ENCODE results near the gene IWS1.
"Not testable (repeated sequence)": the region's sequence is repeated elsewhere in the genome, so short reads cannot be mapped to it uniquely, and the experiment has no call there.

Gene IWS1

DNA sequence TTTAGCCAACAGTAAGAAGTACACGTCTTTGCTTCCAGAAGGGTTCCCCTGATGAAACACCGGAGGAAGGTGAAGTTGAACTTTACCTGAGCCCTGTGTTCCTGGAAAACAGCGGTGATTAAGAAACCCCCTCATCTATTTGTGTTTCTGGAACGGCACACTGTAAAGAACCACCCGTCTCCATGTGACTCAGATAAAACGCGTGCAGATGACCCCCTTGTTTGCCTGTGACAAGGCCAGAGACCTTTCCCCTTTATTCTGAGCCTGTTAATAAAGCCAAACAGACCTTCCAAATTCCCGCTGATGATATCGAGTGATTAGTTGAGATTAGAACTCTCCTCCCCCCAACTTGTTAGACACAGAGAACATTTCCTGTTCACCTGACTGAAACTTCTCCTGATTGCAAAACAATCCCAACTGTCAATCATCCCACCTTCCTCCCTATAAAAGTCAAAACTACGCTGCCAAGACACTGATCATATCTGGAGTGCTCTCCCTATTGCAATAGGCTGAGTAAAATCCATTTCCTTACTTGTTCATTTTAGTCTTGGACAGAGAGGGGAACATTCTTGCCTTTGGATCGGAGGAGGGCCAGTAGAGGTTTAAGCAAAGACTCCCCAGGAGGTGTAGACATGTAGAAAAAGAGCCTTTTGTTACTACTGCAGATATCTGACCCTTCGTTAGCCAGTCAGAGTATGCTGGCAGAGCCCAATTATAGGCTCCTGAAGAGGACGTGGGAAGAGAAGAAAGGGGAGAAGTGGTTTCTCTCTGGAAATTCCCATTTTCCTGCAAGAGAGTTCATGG is 914 bp upstream of the IWS1 start:
- no peak for DNase-seq (ENCODE audit: low read depth)

DNA sequence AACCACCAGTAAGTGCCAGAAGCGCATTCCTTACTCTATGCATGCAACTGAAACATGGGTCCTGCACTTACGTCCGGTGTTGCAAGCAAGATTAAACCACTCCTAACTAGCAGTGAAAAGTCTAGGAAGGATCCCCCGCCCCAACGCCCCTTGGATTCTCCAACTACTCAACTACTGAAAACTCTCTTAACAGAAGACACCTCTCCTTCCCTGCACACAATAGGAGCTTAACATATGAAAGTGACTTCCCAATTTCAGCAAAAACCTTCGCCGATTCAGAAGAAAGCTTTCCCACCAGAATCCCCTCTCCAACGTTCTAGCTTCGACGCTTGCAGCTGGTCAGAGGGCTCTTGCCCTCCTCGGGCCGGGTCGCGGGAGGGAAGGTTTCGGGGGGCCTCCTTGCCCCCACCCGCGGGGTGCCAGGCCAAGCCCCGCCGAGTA is 578 bp downstream of the IWS1 start:
- DNase-seq (ENCODE audit: low read depth): no peak

DNA sequence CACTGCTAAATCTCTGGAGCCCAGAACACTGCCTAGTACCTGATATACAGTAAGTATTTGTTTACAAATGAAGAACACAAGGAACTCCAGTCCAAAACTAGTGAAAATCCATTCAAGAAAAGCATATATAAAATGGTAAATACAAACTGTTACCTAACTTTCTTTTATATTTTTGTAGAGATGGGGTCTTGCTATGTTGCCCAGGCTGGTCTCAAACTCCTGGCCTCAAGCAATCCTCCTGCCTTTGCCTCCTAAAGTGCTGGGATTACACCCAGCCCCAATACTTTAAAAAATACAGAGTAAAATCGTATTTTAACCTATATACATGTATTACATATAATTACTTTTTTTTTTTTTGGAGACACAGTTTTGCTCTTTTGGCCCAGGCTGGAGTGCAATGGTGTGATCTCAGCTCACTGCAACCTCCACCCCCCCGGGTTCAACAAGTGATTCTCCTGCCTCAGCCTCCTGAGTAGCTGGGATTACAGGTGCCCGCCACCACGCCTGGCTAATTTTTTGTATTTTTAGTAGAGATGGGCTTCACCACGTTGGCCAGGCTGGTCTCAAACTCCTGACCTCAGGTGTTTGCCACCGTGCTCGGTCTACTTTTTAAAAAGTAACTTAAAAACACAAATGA is 2.0 kb downstream of the IWS1 start:
- not testable (repeated sequence) for DNase-seq (ENCODE audit: low read depth)

DNA sequence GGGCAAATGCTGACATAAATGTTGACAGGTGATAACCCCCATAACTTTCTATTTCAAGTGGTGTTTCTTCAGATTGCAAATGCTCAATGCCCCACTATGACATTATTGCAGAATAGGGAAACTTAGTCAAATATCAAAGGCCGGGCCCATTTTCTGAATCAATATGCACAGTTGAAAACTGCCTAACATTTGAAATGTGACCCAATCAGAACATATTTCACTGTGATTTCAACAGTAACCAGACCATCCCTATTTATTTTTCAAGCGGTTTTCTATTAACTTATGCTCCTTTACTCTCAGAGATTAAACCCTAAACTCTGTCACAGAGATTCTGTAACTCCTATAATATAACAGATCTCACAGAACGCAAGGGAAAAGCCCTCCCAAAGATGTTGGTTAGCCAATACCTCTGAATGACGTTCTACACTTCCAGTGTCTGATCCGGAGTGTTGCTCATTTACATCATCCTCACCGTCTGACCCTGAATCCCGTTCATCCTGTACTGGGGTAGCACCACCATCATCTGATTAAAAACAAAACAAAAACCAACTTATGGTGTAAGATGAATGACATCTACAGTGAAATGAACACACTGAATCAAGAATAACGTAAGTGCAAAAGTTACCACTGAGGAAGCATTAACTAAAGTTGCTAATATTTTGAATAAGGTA is 2.9 kb downstream of the IWS1 start:
- DNase-seq (ENCODE audit: low read depth): no peak

DNA sequence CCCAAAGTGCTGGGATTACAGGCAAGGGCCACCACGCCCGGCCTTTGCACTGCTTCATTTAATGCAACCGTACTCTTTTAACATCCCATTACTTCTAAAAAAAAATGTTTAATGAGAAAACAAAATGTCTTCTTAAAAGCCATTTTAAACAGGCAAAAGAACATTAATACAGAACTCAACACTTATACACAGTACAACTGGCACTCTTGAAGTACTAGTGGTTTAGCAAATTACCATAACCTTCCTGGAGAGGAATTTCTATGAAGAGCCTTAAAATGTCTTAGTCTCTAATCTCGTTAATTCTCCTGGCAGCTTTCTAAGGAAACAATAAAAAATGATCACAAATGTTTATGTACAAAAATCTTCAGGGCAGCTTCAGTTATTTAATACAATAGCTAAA is 5.9 kb downstream of the IWS1 start:
- no peak for DNase-seq (ENCODE audit: low read depth)

DNA sequence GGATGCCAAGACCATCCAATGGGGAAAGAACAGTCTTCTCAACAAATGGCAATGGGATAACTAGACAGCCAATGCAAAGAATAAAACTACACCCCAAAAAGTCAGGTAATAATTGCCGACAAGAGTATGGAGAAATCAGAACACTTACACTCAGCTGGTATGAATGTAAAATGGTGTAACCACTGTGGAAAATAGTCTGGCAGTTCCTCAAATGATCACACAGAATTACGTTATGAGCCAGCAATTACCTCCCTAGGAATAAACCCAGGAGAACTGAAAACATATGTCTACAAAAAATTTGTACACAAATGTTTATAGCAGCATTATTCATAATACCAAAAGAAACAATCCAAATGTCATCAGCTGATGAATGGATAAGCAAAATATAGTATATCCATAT is 8.8 kb downstream of the IWS1 start:
- DNase-seq (ENCODE audit: low read depth): no peak

DNA sequence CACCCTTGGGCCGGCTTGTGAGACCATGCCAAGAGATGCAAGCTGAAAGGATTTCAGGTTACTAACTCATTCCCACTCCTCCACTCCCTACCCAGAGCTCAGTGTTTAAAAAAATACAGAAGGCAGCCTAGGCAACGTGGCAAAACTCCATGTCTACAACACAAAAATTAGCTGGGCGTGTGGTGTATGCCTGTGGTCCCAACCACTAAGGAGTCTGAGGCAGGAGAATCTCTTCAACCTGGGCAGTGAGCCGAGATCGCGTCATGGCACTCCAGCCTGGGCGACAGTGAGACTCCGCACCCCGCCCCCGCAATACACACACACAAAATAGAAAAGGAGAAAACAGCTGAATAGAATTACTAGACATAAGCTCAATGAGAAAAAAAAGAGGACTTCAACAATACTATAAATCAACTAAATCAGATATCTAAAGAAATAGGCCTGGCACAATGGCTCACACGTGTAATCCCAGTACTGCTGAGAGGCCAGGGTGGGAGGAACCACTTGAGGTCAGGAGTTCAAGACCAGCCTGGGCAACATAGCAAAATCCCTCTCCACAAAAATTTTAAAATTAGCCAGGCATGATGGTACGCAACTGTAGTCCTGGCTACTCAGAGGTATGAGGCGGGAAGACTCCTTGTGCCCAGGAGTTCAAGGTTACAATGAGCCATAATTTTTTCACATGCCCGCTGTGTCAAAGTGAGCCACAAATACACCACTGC is 10.1 kb downstream of the IWS1 start:
- DNase-seq (ENCODE audit: low read depth): no peak

DNA sequence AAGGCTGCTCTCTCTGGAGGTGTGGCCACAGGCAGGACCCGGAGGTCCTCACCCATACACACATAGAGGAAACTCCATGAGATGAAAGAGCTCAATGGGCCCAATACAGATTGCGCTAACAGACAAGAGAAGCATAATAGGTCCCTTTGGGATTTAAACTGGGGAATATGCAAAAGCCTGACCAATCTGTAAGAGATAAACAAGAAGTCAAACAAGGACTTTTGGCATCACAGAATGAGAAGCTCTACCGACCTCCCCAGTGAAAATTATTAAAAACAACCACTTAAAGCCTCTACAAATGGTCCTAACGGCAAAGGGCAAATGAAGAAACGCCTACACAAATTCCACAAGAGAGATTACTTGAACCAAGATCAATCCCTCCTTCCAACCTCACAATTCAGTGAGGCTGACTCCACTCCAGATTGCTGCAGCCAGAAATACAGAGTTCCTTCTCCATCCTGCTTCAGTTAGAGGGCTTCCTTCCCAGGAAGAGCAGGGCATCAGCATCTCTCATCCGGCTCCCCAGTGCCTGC is 10.8 kb downstream of the IWS1 start:
- DNase-seq (ENCODE audit: low read depth): no peak

DNA sequence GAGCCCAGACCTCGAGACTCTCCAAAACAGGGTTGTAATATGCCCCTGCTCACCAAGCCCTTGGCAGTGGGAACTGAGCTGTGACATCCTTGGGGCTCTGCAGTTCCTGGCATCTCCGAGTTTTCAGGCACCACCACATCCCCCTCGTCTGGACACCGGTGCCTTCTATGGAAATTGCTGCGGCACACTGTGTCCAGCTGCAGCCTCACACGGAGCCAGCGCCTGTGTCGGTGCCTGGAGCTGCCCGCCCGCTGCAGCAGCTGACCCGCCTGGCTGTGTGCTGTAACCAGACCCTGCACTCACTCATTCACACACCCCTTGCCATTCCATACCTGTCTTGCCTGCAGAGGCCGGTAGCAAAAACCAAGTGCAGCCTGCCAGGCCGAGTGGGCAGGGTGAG is 11.8 kb downstream of the IWS1 start:
- no peak for DNase-seq (ENCODE audit: low read depth)

DNA sequence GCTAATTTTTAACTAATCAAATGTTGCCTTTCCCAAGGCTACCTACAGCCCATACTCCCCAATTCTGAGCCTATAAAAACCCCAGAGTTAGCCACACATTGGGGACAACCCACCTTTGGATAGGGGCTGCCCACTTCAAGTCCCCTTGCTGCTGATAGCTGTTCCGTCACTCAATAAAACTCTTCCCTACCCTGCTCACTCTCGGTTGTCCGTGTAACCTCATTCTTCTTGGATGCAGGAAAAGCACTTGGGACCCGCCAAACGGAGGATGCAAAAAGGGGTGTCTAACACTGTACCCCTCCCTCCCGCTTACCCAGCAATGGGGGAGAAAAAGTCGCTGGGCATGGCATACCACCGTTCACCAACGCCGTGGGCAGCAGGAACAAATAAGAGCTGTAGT is 12.2 kb downstream of the IWS1 start:
- DNase-seq (ENCODE audit: low read depth): no peak

DNA sequence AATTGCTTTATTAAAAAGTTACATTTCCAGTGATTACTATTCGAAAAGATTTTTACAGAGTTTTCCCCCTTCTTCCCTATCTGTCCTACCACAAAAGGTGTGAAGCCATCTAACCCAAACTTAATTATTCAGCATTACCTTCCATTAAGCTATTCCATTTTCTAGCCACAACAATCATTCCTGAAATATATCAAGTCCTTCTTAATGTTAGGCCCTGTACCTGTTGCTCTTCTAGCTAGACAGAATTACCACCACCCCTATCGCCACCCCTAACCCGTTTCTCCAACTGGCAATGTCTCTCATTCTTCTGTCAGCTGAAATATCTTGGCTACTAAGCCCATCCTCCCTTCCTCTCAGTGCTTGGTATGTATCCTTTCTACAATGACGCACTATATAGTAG is 13.9 kb downstream of the IWS1 start:
- DNase-seq (ENCODE audit: low read depth): no peak

DNA sequence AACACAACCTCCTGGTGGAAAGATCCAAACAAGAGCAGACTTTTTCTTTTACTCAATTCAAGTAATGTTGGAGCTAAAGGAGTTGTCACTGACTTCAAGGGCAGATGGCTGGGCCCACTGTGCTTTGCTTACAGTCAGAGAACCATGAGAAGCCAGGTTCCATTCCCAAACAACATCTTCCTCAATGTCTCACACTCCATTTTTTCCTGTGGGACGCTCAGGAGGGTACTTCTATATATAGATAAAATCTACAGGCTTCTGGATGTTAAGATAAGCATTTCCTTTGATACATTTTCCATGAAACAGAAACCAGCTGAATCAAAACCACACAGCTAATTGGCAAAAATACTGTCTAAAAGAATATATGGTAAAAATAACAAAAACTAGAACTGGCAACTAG is 14.4 kb downstream of the IWS1 start:
- no peak for DNase-seq (ENCODE audit: low read depth)

DNA sequence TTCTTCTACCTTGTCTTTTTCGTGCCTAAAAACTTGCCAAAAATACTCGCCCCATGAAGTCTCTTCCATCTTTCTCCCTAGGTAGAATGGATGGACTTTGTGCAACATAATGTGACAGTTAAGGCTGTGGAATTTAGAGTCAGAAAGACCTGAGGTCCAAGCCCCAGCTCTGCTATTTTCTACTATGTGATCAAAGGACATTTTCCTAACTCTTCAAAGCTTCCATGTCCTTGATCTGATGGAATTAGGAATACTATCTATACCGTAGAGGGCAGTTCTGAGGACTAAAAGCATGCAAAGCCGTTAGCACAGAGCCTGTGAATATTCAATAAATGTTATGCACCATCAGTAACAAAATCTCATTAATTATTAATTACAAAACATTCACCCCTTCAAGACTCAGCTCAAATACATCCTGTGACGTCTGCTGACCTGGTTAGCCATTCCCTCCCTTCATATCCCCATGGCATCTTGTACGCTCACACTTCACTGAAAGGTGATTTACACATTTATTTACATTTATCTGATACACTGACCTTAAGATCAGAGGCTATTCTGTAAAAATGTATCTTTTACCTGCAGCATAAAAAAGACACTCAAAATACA is 15.1 kb downstream of the IWS1 start:
- DNase-seq (ENCODE audit: low read depth): no peak

DNA sequence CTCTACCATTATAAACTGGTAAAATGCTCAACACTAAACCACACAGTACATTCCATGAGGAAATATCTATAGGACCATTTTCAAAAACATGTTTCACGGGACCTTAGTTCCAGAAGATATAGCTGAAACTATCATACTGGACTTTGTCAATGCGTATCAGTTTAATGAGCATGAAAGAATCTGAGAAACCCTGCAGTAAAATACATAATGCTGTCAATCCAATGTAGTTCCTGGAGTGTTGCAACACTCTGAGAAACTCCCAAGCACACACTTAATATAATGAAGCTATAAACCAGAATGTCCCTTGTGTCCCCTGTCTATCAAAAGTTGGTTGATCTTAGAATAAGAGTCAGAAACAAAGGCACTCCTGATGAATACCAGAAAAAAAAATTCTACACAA is 16.2 kb downstream of the IWS1 start:
- no peak for DNase-seq (ENCODE audit: low read depth)

DNA sequence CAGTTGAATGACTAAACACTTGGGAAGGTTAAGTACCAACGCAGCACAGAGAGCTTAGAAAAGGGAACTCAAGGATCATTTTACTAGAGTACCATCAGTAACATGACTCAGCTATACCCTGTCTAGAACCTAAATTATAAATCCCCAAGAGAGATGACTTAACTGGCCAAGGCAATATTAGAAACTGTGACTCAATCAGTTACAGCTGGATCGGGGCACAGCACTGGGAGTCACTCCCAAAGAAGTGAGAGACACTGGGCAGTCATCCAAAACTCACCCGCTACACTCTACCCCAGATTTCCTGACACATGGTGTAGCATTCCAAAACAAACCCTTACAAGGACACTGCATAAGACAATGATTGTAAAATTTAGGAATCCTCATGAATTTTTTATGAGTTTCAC is 17.7 kb downstream of the IWS1 start:
- no peak for DNase-seq (ENCODE audit: low read depth)

DNA sequence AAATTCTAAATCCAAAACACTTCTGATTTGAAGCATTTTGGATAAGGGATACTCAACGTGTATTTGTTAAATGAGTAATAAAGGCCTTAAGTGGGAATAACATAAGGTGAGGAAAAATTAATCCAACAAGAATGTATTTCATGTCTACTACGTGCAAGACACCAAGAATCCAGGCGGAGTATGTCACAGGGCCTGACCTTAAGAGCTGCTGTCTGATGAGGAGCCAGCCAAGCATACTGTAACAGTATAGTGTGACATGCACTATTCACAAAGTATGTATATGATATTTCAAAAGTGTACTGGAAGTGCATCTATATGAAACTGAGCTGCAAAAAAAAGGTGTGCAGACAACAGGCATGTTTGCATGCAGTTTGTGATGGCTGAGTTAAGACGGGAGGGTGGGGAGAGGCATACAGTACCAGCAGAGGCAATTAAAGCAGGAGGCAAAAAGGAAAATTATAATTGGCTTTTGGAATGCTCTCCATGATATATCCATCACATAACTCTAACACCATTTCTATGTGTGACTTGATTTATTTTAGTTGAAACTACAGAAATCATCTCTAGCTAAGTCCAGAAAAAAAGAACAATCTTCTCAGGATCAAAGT is 18.2 kb downstream of the IWS1 start:
- no peak for DNase-seq (ENCODE audit: low read depth)

DNA sequence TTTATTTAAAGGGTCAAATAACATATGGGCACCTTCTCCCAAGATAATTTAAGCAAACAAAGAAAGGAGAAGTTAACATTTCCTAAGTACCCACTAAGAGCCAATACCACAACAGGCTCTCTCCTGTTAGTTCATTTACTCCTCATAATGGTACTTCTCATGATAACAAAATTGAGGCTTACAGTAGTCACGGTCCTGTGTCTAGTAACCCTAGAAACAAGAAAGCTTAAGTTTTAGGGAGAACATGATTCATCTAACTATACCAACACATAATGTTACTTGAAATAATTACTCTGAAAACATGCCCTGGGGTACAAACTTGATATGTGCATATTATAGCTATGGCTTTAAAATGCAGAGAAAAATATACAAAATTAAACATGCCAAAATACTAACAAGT is 19.8 kb downstream of the IWS1 start:
- no peak for DNase-seq (ENCODE audit: low read depth)

DNA sequence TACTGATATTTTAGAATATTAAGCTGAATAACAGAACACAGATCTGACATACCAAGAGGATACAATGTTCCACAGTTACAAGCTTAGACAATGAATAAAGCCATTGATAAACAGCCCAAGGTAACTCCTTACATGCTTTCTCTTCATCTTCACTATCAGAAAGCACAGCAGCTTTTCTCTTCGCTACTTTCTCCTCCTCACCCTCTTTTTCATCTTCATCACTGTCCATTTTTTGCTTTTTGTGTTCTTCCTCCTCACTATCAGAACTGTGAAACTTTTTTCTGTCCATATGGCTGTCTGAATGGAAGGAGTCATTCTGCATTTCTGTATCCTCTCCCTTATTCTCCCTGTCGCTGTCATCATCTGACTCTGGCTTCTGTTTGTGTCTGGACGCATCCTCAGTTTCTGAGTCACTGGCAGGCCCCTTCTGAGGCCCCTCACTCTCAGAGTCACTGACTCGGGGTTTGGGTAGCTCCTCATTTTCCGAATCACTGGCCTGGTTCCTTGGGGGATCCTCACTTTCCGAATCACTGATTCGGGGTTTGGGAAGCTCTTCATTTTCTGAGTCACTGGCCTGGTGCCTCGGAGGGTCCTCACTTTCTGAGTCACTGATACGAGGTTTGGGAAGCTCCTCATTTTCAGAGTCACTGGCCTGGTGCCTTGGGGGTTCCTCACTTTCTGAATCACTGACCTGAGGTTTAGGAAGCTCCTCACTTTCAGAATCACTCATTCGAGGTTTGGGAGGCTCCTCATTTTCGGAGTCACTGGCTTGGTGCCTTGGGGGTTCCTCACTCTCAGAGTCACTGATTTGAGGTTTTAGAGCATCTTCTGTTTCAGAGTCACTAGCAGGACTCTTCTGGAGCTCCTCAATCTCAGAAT is 21.5 kb downstream of the IWS1 start:
- no peak for DNase-seq (ENCODE audit: low read depth)

DNA sequence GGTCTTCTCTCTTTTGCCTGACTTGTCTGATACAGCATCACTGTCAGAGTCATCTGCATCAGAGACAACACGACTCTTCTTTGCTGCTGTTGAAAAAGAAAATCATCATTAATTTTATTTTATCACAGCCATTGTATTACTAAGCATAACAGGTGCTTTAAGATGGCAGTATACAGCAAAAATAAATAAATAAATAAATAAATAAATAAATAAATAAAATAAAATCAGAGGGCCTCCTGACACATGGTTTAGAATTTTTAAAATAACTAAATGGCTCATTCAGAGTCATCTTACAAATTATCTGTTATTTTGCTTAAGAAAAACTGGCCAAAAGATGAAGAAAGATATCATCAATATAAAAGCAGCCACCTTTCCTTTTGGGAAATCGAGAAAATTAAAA is 22.8 kb downstream of the IWS1 start:
- no peak for DNase-seq (ENCODE audit: low read depth)

DNA sequence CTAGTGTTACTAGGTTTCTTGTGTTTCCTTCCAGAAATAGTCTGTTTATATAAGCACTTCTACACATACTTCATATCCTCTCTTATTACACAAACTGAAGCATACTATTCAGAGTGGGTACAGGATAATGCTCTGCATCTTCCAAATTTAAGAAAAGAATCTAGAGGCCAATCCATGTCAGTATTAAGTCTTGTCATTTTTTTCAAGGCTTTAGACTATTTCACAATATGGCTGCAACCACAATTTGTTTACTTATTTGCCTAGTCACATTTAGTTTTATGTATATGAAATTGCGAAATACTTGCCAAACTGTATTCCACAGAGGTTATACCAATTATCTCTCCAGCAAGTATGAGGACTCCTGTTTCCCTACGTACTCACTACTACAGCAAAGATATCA is 27.9 kb downstream of the IWS1 start:
- DNase-seq (ENCODE audit: low read depth): no peak

DNA sequence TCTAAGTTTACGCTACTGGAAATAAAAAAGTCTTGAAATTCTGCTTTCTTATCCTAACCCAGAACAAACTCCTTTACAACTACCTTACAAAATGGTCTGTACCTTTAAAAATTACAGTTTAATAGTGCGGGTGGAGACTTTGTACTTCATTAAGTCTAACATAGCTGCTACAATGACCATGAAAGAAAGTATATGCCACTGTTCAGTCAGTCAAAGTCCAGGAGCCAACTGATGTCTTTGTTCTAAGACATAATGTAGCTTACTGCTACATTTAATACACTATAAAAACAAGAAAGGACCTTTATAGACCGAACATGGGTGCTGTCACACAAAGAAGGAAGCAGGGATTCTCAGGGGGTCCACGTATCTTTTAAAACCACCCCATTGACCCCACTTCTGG is 36.0 kb downstream of the IWS1 start:
- no peak for DNase-seq (ENCODE audit: low read depth)

Data from stimulated activated CD4-positive, alpha-beta T cell treated with anti-CD3 and anti-CD28 coated beads, Interleukin-2, amount 100 ng/mL, for 4 hours (primary cell).